IPS-18c (cell line): ENCODE results near the gene TNFAIP8.

Source experiments
- H3K4me3 ChIP-seq: 2 replicates; pipeline ENCODE4 v1.7.0; 2013; ENCODE audit warnings: low read depth, mild to moderate bottlenecking, low read length, moderate library complexity; ENCODE audit not compliant: insufficient read depth
- H3K9me3 ChIP-seq: one replicate; pipeline ENCODE4 v1.6.1; 2013; ENCODE audit warnings: mild to moderate bottlenecking, low read length, moderate library complexity; ENCODE audit not compliant: control insufficient read depth, insufficient read depth

Gene TNFAIP8

GRCh38 chr5:119395080-119395836, 39.4 kb downstream of the TNFAIP8 start:
- H3K4me3 ChIP-seq = no peak overlapping the region

GRCh38 chr5:119396030-119396664, 40.3 kb downstream of the TNFAIP8 start:
- H3K9me3 ChIP-seq = no peaks in the 10 kb centered on the region
- H3K4me3 ChIP-seq = no peak overlapping the region

More at GRCh38 chr5:119395080-119395836, 39.4 kb downstream of the TNFAIP8 start:
- no peaks in the 10 kb centered on the region for H3K9me3 ChIP-seq

GRCh38 chr5:119397518-119398380, 41.9 kb downstream of the TNFAIP8 start:
- H3K4me3 ChIP-seq = no peak overlapping the region
- no peaks in the 10 kb centered on the region for H3K9me3 ChIP-seq

DNA sequence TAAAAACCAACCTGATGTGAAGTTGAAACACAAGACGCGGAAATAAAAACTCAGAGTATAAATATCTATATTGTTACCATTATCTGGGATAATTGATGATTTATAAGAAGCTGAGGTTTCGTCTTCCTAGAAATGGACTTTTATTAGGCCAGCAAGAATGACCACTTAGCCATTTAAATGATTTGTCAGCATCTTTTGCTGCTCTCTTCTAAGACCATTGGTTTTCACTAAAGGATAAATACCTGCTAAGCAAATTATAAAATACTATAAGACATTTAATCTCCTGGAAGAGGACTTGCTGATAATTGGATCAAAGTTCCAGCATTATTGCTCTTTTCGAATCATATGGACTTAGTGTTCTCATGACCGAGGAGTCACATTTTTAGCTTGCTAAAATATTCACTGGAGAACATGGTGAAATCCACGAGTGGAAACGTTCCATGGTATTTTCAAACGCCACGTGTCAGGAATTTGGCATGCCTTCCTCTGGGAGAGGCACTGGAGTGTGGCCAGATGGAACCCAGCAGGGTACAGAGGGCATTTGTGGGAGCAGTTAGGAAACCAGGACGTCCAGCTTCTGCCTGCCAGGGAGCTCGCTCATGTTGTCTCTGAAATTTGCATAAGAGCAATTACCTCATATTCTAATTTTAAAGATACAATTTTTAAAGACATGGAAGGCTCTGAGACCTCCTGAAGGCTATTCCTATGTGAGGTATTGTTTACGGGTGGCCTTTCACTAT, 43.1 kb downstream of the TNFAIP8 start:
- Histone ChIP-seq H3K4me3 (no peak overlapping the region), H3K9me3 (no peaks in the 10 kb centered on the region)

DNA sequence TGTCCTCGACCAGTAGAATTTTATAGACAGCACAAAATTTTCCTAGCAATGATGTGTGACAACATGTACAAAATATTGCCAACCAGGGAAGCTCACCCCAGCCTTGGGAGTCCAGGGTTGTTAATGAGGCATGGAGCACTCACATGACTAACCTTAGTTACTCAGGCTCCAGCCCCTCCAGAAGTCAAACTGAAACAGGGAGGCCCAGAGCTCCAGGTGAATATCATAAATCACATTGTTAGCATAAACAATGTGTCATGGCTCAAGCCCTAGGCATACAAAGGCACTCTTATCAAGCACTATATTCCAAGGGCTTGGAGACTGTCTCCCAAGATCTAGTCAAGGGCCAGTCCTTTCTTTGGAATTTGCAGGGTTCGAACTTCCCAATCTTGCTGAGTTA, 44.4 kb downstream of the TNFAIP8 start:
- no peak overlapping the region for H3K4me3 ChIP-seq
- H3K9me3 ChIP-seq = no peaks in the 10 kb centered on the region

- Histone ChIP-seq H3K9me3 (no peaks in the 10 kb centered on the region), H3K4me3 (no peak overlapping the region)
These were observed 46.3 kb downstream of the TNFAIP8 start for GRCh38 chr5:119402081-119402480.

GRCh38 chr5:119402555-119402954, 46.7 kb downstream of the TNFAIP8 start:
- Histone ChIP-seq H3K9me3 (no peaks in the 10 kb centered on the region), H3K4me3 (no peak overlapping the region)

GRCh38 chr5:119404033-119404432, 48.2 kb downstream of the TNFAIP8 start:
- Histone ChIP-seq H3K9me3 (no peaks in the 10 kb centered on the region), H3K4me3 (no peak overlapping the region)

GRCh38 chr5:119405419-119405818, 49.6 kb downstream of the TNFAIP8 start:
- no peak overlapping the region for H3K4me3 ChIP-seq
- no peaks in the 10 kb centered on the region for H3K9me3 ChIP-seq

GRCh38 chr5:119406551-119407110, 50.8 kb downstream of the TNFAIP8 start:
- Histone ChIP-seq H3K4me3 (no peak overlapping the region), H3K9me3 (no peaks in the 10 kb centered on the region)

GRCh38 chr5:119409235-119409815, 53.5 kb downstream of the TNFAIP8 start:
- no peaks in the 10 kb centered on the region for H3K9me3 ChIP-seq
- no peak overlapping the region for H3K4me3 ChIP-seq

DNA sequence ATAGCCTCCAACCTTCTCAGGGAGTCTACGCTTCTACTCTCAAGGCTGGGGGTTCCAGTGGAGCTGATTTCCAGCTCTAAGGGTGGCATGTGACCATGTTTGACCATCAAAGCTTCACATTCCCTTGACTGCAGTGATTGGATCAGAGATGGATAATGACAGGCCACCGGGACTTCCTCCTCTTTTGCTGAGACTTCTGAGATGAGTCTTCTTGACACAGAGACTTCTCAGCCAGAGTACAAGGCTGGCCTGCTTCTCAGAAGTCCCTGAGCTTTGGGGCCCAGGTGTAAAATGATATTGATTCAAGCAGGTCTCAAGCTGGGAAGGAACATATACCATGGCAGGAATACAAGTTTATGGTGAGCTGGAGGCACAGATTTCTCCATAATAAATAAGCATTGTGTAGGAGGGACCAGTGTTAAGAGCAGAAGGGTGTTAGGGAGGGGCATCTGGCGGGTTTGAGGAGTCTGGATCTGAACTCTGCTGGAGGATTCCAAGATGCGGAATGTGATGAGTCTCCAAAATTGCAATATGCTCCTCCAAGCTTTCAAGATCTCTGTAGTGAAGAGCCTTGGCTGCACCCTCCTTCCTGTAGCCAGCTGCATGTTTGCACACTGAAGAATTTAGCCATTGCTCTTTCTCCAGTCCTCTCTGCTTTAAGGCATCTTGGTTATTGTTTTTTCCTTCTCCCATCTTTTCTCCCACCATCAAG, 54.8 kb downstream of the TNFAIP8 start:
- Histone ChIP-seq H3K9me3 (no peaks in the 10 kb centered on the region), H3K4me3 (no peak overlapping the region)

- H3K4me3 ChIP-seq = peak overlapping the region; percentile 57
- H3K9me3 ChIP-seq = no peaks in the 10 kb centered on the region
These were observed 55.8 kb downstream of the TNFAIP8 start for GRCh38 chr5:119411361-119412278.

DNA sequence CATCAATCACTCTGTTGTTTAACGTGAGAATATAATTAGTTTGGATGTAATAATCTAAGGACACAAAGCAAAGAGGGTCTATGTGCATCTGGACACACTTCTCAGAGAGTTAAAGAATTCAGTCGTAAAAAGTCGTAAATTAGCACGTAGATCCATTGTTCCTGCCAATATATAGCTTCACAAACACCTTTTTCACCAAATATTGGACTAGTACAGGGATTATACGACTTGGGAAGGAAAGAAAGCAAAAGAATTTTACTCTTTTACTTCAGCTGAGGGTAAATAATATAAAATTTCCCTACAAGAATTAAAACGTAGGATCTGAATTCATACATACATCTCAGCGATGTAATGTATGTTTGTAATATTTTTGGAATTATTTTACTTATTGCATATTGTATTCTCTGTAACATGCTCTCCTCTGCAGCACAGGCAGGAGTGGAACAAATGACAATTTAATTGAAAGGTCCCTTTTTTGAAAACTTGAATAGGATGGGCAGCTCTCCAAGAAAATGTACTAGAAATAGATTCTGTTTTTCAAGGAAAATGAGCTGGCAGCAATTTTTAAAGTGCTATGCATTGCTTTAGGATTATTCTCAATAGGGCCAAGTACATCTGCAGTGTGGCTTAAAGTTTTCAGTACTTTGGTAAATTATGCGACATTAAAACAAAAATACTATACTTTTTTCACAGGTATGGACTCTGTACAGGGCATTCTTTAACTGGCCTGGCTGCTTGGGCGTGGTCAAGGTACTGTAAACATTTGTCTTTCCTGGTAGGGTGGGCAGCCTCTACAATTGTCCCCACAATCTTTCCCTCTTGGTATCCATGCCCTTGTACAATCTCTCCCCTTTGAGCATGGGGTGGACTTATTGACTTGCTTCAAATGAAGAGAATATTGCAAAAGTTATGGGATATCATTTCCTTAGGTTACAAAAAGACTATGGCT, 56.7 kb downstream of the TNFAIP8 start:
- no peaks in the 10 kb centered on the region for H3K9me3 ChIP-seq
- no peak overlapping the region for H3K4me3 ChIP-seq
